Measurements from ENCODE around the gene SMG6. TPM values are rescaled to one million over a fixed set of nuclear protein-coding genes. Genes with fewer than 3 reads are reported as not detected.

Gene SMG6
- total RNA-seq, 2 donors from 2014 or later = 48.3 to 51.6 TPM

- H3K9me3 ChIP-seq (ENCODE audit: control insufficient read depth, low read length, poor library complexity, severe bottlenecking) = no peaks in the 10 kb centered on the region
- H3K36me3 Mint-ChIP-seq (ENCODE audit: low read depth) = peaks cover 21% of the 10 kb centered on the region
- peaks cover 8% of the 10 kb centered on the region for H3K4me1 Mint-ChIP-seq
- H3K4me3 Mint-ChIP-seq = no peak overlapping the region
- ATAC-seq (no peak), DNase-seq (no peak)
- H3K27ac Mint-ChIP-seq = no peak overlapping the region
- no peaks in the 10 kb centered on the region for H3K27me3 Mint-ChIP-seq
These were observed 227.2 kb downstream of the SMG6 start for GRCh38 chr17:2076087-2076984.

- Mint-ChIP-seq H3K36me3 (ENCODE audit: low read depth) (peaks cover 21% of the 10 kb centered on the region), H3K27me3 (no peaks in the 10 kb centered on the region), H3K4me1 (peaks cover 16% of the 10 kb centered on the region), H3K4me3 (no peak overlapping the region), H3K27ac (no peak overlapping the region)
- DNase-seq (no peak), ATAC-seq (no peak)
- H3K9me3 ChIP-seq (ENCODE audit: control insufficient read depth, low read length, poor library complexity, severe bottlenecking) = no peaks in the 10 kb centered on the region
These were observed 228.1 kb downstream of the SMG6 start for GRCh38 chr17:2075336-2076086.

- no peaks in the 10 kb centered on the region for H3K9me3 ChIP-seq (ENCODE audit: control insufficient read depth, low read length, poor library complexity, severe bottlenecking)
- Mint-ChIP-seq H3K27ac (no peak overlapping the region), H3K27me3 (no peaks in the 10 kb centered on the region), H3K4me1 (peaks cover 19% of the 10 kb centered on the region), H3K4me3 (no peak overlapping the region), H3K36me3 (ENCODE audit: low read depth) (peaks cover 21% of the 10 kb centered on the region)
- DNase-seq (no peak), ATAC-seq (no peak)
These were observed 228.7 kb downstream of the SMG6 start for GRCh38 chr17:2074919-2075318.

DNA sequence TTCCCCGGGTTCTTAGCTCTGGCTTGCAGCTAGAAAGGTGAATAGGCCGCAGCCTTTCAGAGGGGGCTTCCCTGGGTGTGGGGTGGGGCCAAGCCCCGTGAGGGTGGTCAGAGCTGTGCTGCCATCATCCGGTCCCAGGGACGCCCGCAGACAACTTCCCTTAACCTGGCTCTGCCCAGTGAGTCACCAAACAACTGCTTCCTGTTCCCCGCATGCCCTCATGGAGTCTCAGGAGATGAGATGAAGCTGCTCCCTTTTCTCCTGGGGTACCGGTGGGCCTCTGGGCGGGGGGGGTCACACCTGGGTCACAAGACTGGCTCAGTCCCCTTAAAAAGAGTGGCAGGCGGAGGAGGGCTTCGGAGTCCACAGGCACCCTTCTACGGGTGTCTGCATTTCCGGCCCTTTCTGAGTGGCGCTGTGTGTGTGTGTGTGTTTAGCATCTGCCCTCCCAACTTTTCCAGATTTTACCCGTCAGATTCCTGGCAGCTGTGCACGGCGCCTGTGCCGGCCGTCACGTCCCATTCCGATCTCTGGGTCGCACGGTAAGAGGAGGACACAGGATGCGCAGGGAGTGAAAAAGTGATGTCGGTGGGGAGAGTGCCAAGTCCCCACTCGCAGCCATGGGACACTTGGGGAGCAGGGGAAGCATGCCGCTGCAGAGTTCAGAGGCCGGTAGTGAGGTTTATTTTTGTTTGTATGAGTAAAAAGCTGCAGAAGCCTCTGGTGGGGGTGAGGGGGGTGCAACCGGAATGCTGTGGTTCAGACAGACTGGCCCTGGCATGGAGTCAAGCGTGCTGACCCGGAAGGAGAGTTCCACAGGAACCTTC is 231.9 kb downstream of the SMG6 start:
- no peaks in the 10 kb centered on the region for H3K27me3 Mint-ChIP-seq
- no peaks in the 10 kb centered on the region for H3K9me3 ChIP-seq (ENCODE audit: control insufficient read depth, low read length, poor library complexity, severe bottlenecking)
- peak overlapping the region; percentile 86 for H3K27ac Mint-ChIP-seq
- H3K36me3 Mint-ChIP-seq (ENCODE audit: low read depth) = peaks cover 12% of the 10 kb centered on the region
- DNase-seq = no peak
- peaks cover 18% of the 10 kb centered on the region for H3K4me1 Mint-ChIP-seq
- ATAC-seq = peak; percentile 23
- no peak overlapping the region for H3K4me3 Mint-ChIP-seq

- ATAC-seq (no peak), DNase-seq (no peak)
- peaks cover 15% of the 10 kb centered on the region for H3K36me3 Mint-ChIP-seq (ENCODE audit: low read depth)
- no peak overlapping the region for H3K4me3 Mint-ChIP-seq
- no peaks in the 10 kb centered on the region for H3K27me3 Mint-ChIP-seq
- peak overlapping the region; percentile 86 for H3K27ac Mint-ChIP-seq
- no peaks in the 10 kb centered on the region for H3K9me3 ChIP-seq (ENCODE audit: control insufficient read depth, low read length, poor library complexity, severe bottlenecking)
- H3K4me1 Mint-ChIP-seq = peaks cover 16% of the 10 kb centered on the region
These were observed 232.6 kb downstream of the SMG6 start for GRCh38 chr17:2071024-2071385.

- no peaks in the 10 kb centered on the region for H3K9me3 ChIP-seq (ENCODE audit: control insufficient read depth, low read length, poor library complexity, severe bottlenecking)
- peaks cover 15% of the 10 kb centered on the region for H3K36me3 Mint-ChIP-seq (ENCODE audit: low read depth)
- peaks cover 15% of the 10 kb centered on the region for H3K4me1 Mint-ChIP-seq
- no peaks in the 10 kb centered on the region for H3K27me3 Mint-ChIP-seq
- no peak overlapping the region for H3K4me3 Mint-ChIP-seq
- H3K27ac Mint-ChIP-seq = peak overlapping the region; percentile 86
- no peak for DNase-seq
- peak; percentile 76 for ATAC-seq
These were observed 233.2 kb downstream of the SMG6 start for GRCh38 chr17:2070241-2071023.

- H3K27me3 Mint-ChIP-seq = peaks cover 11% of the 10 kb centered on the region
- DNase-seq (no peak), ATAC-seq (no peak)
- H3K4me1 Mint-ChIP-seq = peaks cover 21% of the 10 kb centered on the region
- no peak overlapping the region for H3K27ac Mint-ChIP-seq
- no peak overlapping the region for H3K4me3 Mint-ChIP-seq
- H3K9me3 ChIP-seq (ENCODE audit: control insufficient read depth, low read length, poor library complexity, severe bottlenecking) = no peaks in the 10 kb centered on the region
- H3K36me3 Mint-ChIP-seq (ENCODE audit: low read depth) = peaks cover 23% of the 10 kb centered on the region
These were observed 235.0 kb downstream of the SMG6 start for GRCh38 chr17:2068519-2069051.

GRCh38 chr17:2068031-2068518 is 235.5 kb downstream of the SMG6 start:
- H3K27me3 Mint-ChIP-seq = peaks cover 11% of the 10 kb centered on the region
- peaks cover 21% of the 10 kb centered on the region for H3K4me1 Mint-ChIP-seq
- no peak for DNase-seq
- no peak for ATAC-seq
- no peaks in the 10 kb centered on the region for H3K9me3 ChIP-seq (ENCODE audit: control insufficient read depth, low read length, poor library complexity, severe bottlenecking)
- H3K4me3 Mint-ChIP-seq = no peak overlapping the region
- H3K36me3 Mint-ChIP-seq (ENCODE audit: low read depth) = peaks cover 23% of the 10 kb centered on the region
- H3K27ac Mint-ChIP-seq = no peak overlapping the region

DNA sequence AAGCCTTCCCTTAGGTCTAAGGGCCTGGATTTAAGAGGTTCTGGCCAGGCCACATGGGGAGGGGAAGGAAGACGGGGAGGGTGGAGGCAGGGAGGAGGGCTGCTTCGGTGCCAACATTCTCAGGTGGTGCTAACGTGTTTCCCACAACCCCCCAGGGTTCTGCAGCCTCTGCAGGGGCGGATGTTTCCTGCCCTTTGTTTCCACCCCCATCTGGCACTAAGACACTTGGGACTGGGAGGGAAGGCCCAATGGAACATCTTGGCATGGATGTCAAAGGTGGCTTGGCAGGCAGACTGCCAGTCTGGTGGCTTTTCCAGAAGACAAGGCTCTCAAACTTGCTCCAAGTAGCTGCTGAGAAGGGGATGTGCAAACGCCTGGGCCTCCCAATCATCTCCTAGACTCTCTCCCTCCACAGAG is 236.0 kb downstream of the SMG6 start:
- ATAC-seq = no peak
- Mint-ChIP-seq H3K27ac (peak overlapping the region; percentile 27), H3K27me3 (peaks cover 11% of the 10 kb centered on the region), H3K4me3 (no peak overlapping the region), H3K36me3 (ENCODE audit: low read depth) (peaks cover 23% of the 10 kb centered on the region), H3K4me1 (peaks cover 21% of the 10 kb centered on the region)
- DNase-seq = no peak
- H3K9me3 ChIP-seq (ENCODE audit: control insufficient read depth, low read length, poor library complexity, severe bottlenecking) = no peaks in the 10 kb centered on the region

GRCh38 chr17:2067048-2067561 is 236.5 kb downstream of the SMG6 start:
- H3K4me1 Mint-ChIP-seq = peaks cover 21% of the 10 kb centered on the region
- peak overlapping the region; percentile 27 for H3K27ac Mint-ChIP-seq
- H3K36me3 Mint-ChIP-seq (ENCODE audit: low read depth) = peaks cover 21% of the 10 kb centered on the region
- H3K9me3 ChIP-seq (ENCODE audit: control insufficient read depth, low read length, poor library complexity, severe bottlenecking) = no peaks in the 10 kb centered on the region
- DNase-seq (no peak), ATAC-seq (no peak)
- H3K4me3 Mint-ChIP-seq = no peak overlapping the region
- peaks cover 11% of the 10 kb centered on the region for H3K27me3 Mint-ChIP-seq

- peaks cover 17% of the 10 kb centered on the region for H3K36me3 Mint-ChIP-seq (ENCODE audit: low read depth)
- H3K4me3 Mint-ChIP-seq = no peak overlapping the region
- no peak overlapping the region for H3K27ac Mint-ChIP-seq
- DNase-seq (no peak), ATAC-seq (no peak)
- no peaks in the 10 kb centered on the region for H3K9me3 ChIP-seq (ENCODE audit: control insufficient read depth, low read length, poor library complexity, severe bottlenecking)
- H3K4me1 Mint-ChIP-seq = peaks cover 15% of the 10 kb centered on the region
- H3K27me3 Mint-ChIP-seq = peaks cover 11% of the 10 kb centered on the region
These were observed 237.6 kb downstream of the SMG6 start for GRCh38 chr17:2065949-2066400.

All from T-helper 17 cell (primary cell).